CD4-positive, alpha-beta T cell treated with Interleukin-6 for 4 hours (primary cell): ENCODE results near the gene DYNLT1.
"Not testable (repeated sequence)": the region's sequence is repeated elsewhere in the genome, so short reads cannot be mapped to it uniquely, and the experiment has no call there.

ENCODE experiments used
- DNase-seq: peaks from one replicate; pipeline ENCODE4 v3.0.0-alpha.2; 2020; ENCODE audit warnings: mixed read lengths

The DYNLT1 gene

DNA sequence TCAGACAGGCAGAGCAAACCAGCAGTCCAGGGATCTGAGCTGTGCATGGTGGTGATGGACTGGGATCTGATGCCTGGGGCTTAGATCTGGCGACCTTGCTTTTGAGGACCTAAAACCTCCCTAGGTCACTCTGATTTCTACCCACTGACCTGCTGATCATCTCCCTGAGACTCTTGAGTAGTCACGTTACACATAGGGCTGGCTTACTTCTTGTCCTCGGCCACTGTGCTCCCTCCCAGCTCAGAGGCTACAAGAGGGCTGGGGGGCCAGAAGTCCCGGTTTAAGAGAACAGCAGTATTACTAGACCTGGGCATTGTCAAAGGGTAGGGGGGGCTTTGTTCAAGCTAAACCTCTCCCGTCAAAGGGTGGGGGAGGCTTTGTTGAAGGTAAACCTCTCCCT is 5.5 kb downstream of the DYNLT1 start:
- DNase-seq: no peak

DNA sequence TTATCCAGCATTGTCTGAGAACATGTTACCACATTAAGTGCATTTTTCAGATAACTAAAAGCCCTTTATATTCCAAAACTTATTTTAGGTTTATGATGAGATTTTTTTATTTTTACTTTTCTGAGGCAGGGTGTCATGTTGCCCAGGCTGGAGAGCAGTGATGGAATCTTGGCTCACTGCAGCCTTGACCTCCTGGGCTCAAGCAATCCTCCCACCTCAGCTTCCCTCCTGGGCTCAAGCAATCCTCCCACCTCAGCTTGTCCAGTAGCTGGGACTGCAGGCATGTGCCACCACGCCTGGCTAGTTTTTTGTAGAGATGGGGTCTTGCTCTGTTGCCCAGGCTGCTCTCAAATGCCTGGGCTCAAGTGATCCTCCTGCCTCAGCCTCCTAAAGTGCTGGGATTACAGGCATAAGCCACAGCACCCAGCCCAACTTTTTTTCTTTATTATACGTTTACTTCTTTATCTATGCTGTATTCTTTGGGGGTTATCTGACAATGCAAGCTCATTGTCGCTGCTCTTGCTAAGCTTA is 6.2 kb downstream of the DYNLT1 start:
- DNase-seq: no peak

DNA sequence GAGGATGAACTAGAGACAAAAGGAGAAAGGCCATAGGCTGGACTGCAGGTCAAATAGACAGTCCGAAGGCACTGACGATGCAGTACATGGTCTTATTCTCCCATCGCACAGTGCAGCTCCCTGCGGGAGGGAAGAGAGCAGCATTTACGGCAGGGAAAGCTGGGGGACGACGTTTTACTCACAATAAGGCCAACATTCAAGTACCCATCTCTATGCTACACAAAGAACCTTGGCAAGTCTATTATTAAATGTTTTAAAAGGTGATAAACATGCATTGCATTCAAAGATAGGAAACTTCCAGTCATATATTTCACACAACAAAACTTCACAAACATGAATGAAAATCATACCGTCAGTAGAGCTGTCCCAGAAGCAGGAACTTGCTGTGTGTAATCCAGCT is 7.8 kb downstream of the DYNLT1 start:
- no peak for DNase-seq

DNA sequence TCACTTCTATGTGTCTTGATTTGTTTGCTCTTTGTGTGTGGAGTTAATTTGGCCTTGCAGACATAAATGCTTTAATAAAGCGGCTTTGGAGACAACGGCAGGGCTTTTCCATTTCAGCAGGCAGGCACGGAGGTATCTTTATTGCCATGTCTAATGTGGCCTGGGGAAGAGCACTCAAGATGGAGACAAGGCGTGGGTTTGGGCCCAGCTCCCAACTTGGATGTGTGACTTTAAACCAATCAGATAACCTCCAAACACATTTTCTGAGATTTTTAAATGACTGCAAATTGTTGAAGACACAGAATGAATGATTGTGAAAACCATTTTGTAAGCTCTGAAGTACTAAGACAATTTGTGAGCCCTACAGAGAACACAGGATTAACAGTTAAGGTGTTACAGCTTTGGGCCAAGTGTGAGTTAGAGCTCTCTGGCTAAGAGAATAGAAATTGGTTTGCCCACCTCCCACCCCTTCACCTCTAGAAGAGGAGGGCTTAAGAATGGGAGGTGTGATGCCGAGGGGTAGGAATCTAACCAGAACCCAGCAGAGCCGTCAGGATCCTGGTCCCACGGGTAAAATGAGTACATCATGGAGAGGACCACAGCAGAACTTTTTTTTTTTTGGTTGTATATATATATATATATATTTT is 9.0 kb downstream of the DYNLT1 start:
- no peak for DNase-seq

DNA sequence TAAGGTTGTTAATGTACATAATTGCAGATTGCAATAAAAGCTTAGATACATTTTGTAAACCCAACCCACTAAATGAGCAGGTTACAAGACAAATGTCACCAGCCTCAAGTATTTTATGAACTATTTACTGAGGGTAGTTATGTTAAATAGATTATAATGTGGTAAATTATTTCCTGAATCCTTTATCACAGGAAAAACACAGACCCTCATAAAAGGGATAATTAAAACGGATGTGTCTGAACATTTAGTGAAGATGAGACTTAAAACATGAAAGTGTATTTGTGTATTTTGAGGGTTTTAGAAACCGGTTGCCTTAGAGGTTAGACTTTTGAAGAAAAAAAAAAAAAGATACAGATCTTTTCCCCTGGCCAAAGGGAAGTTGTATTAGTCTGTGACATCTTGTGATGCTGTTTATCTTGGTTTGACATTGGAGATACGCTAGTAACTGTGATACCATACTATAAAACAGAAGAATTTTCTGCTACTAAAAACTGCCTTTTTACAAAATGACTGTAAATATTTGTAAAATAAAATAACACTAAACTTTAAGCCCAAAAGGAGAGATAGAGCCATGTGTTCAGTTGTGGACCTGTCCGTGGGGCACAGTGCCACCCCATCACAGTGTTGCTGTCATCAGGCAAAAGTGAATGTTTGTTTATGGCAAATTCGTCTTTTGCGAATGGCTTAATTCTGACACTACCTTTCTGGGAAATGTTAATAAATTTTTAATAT is 9.7 kb downstream of the DYNLT1 start:
- no peak for DNase-seq

DNA sequence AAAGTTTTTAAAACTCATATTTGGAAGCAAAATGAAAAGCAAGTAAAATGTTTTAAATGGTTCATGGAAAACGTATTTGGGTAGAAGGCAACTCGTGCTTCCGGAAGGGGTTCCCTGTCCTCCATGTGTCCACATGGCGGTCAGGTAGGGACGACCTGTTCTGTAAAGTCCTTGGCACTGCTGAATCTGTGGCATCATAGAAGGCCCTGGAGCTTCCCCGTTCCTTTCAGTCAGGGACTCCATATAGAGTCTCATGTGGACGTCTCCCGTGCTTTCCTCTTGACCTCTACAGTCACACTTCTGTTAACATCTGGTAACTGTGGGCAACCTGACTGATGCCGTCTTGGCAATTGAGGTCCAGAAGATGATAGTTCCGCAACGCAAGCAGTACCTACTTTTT is 11.4 kb downstream of the DYNLT1 start:
- DNase-seq: no peak

DNA sequence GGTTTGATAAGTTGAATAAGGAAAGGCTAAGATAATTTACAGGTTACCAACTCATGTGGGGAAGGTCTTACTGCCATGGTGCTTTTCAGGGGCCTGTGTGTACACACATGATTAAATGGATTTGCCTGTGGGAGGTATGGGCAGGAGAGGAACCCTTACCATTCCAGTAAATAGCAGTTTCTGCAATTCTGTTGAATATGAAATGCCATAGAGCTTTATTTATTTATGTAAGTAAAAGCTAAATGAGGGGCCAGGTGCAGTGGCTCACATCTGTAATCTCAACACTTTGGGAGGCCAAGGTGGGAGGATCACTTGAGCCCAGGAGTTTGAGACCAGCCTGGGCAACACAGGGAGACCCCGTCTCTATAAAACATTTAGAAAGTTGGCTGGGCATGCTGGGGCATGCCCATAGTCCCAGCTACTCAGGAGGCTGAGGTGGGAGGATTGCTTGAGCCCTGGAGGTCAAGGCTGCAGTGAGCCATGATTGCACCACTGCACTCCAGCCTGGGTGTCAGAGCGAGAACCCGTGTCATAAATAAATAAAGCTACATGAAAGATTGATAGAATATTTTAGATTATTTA is 11.9 kb downstream of the DYNLT1 start:
- DNase-seq: not testable (repeated sequence)

DNA sequence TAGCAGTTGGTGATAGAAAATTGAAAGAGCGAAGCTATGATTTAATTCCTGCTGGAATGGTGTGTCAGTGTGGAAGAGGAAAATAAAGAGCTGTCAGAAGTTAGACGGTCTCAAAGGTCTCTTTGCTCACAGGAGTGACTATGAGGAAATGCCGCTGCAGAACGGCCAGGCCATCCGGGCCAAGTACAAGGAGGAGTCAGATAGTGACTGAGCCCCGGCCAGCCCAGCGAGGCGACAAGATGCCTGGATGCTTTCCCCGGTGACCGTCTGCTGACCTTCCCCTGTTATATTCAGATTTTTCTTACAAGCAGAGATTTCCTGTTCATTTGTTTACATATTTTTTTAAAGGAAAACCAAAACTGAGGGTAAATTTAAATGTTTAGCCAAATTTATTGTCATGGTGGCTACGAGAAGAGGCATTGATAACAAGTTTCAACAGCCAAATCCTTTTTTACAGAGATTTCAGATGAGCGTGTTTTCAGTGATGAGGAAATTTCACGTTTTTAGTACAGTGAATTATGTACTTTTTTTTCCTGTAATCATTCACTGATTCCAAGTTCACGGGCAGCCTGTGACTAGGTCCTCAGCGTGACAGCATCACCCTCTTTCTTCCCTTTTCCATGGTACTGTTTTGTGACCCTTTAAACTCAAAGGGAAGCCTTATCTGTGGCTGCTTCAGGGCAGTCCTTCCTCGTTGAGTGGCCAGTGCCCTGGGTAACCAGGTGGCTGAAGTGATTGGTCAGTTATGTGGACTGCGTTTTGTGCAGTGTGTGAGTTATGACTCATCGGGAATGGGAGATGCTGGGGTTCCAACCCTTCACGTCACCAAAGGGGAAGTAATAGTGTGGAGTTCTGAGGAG is 12.6 kb downstream of the DYNLT1 start:
- DNase-seq: no peak

DNA sequence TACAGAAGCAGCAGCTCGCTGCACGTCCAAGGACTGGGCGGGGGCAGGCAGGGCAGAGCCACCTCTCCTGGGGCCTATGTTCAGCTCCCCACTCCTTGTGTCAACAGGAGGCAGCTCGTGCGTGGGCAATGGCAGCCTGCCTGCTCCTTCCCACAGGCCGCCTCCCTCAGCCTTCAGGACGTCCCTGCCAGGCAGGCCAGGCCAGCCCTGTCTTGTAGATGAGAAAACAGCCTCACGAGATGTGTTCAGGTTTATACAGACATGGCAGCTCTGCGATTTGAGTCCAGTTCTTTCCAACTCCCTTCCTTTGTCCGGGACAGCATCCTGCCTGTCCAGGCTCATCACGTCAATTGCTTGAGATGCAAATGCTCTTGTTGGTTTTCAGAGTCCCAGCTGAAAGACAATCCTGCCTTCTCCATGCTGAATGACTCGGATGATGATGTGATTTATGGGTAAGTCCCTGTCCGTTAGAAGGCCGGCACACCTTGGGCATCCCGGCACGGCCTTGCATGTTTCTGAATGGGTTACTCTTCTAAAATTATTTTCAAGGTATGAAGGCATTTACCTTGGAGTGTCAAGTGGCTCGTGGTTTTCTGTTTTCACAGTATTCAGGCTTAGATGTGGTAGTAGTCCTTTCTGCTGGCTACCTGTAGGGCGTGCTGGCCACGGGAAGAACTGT is 13.5 kb downstream of the DYNLT1 start:
- no peak for DNase-seq

DNA sequence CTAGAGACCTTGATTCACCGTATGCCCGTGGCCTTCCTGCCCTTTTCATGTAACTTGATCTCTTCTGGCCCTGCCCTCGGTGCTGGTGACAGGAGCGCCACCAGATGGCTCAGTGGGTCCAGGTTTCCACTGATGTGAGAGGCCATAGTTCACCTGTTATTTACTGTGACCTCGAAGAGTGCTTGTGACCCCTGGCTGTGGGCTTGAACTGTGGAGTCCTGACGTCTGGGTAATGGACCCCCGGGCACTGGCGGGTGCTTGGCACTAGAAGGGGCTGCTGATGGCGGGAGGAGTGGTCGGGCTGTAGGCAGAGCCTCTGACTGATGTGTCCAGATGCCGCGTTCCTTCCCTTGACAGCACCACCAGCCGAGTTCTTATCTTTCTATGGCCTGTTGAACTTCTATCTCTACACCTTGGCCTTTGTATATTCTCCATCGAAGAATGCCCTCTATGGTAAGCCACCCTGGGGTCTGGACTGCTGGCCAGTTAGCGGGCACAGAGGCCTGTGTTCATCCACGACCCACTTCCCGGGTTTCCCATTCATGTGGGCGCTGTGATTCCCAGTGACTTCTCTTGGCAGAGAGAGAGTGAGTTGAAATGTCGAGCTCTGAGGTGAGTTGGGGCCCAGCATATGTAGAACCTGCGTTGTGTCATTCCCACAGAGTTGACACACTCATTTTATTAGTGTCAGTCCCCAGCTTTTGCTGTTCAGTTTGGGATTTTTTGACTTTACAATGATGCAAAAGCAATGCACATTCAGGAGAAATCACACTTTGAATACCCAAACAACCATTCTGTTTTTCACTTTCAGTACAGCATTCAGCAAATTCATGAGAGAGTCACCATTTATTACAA is 14.9 kb downstream of the DYNLT1 start:
- peak; percentile 59 for DNase-seq

DNA sequence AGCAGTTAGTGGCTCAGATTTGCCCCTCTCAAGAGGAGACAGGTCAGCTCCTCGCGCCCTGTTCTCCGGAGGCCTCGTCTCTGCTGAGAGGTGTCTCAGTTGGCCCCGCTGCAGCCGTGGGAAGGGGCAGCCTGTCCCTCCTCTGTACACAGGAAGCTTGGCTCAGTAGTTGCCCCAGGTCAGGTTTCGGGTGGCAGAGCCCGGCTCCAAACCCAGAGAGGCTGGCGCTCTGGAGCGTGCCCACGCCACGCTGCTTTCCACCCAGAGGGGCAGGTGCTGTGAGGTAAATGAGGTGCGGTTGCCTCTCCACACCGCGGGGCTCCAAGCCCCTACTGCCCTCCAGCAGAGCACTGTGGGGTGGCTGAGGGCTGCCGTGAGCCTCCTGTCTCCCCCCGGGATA is 16.0 kb downstream of the DYNLT1 start:
- DNase-seq: no peak

DNA sequence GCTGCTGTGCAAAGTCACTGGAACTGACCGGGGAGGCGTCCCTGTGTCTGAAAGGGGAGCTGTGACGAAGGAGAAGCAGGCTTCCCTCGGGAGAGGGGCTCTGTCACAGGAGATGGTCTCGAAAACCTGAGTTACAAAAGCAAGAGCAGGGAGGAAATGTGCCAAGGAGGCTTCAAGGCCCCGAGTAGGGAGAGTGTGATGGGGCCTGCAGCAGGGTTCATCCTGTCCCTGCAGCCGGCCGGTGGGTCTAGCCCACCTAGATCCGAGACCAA is 16.7 kb downstream of the DYNLT1 start:
- no peak for DNase-seq

DNA sequence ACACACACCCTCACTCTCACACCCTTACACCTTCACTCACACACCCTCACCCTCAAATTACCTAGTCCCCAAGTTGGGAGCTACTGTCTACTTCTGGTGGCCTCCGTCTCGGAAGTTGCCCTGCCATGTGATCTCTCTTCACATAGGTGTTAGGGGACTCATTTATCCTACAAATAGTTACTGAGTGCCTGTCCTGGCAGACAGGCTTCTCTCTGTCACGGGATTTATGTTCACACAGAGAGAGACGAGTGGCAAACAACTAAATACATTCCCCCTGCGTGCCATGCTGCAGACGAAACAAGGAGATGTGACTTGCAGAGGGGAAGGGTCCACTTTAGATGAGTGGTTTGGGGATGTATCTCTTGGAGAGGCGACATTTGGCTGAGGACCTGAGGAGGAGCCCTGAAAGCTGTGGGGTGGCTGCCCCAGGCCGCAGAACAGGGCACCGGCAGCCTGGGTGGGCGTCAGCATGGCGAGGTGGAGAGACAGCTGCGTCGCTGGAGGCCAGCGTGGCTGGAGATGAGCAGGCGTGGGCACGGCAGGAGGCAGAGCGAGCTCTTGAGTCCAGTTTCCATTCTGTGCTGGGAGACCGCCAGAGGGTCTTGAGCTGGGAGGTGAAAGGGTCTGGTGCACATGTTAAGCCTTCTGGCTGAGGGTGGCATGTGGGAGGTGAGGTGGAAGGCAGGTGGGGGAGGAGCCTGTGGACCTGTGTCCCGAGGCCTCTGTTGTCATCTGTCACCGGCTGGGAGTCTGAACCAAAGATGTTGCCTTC is 17.2 kb downstream of the DYNLT1 start:
- DNase-seq: no peak

DNA sequence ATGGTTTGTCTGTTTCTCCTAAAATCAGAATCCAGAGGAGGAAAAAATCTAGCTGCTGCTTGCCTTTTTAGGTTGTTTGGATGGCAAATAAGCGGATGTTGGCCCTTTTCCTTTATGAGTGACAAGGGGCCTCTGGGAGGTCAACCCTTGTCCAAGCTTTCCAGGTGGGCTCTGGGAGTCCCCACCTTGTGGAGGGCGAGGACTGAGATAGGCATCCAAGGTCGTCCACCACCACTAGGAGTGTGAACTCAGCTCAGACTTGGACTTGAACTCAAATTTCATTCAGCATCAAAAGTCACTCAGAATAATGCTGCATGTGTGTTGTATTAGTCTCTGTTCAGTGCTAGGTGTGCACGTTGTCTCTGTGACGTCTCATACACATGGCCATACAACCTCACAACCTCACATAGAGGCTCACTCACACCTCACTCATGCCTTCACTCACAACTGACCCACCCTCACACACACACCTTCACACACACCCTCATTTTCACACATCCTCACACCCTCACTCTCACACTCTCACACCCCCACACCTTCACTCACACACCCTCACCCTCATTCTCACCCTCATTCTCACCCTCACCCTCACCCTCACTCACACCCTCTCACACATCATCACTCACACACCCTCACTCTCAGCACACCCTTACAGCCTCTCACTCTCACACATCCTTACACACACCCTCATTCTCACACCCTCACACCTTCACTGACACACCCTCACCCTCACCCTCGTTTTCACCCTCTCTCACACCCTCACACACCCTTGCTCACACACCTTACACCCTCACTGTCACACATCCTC is 18.0 kb downstream of the DYNLT1 start:
- no peak for DNase-seq

DNA sequence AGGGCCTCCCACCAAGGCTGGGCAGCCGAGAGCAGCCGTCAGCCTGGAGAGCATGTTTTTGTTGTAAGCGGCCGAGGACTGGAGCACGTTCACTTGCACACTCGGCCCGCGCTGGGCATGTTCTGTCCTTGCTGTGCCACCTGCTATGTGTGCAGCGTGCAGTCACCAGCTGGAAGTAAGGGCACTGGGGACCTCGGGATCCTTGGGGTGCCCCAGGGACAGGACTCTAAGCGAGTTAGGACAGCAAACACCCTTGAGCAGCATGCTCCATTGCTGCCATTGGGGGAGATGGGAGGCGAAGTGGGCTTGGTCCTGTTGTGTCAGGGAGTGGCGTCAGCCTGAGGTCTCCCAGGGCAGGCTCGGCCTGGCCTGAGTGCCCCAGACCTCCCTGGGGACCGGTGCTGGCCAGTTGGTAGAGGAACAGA is 18.6 kb downstream of the DYNLT1 start:
- no peak for DNase-seq

DNA sequence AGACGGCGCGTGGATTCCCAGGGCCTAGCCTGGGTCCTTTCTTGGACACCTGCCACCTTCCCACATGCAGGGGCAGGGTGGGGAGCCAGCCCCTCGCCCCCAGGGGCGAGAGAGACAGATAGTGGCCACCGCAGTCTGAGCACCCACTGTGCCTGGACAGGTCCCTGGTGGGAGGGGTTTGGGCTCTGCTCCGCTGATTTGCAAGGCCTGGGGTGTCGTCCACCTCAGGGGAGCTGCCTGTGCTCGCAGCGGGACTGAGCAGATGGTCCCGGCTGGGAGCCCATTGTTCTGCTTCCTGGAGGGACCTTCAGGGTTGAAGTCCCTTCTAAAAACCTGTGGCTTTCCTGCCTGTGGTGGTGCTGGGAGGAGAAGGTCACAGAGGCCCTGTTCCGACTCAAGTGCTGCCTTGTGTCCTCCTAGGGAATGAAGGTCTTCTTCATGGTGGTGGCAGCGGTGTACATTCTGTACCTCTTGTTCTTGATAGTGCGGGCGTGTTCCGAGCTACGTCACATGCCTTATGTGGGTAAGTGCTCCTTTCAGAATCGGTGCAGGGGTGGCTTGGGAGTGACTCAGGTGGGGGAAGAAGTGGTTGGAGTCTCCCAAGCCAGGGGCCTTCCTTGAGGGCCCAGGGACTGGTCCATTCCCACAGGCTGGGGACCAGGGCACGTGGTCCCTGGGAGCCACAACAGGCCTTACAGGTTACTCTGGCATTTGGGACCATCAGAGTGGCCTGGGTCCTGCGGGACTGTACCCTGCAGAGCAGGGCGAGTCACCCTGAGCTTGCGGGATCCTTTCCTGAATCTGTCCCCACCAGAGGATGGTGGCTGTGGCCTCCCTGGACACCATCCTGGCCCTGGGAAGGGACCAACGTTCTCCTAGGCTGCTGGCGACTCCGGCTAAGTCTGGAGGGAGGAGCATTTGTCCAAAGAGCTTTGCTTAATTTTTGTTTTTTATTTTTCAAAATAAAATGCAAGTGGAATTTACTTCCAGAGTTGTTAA is 19.6 kb downstream of the DYNLT1 start:
- no peak for DNase-seq

DNA sequence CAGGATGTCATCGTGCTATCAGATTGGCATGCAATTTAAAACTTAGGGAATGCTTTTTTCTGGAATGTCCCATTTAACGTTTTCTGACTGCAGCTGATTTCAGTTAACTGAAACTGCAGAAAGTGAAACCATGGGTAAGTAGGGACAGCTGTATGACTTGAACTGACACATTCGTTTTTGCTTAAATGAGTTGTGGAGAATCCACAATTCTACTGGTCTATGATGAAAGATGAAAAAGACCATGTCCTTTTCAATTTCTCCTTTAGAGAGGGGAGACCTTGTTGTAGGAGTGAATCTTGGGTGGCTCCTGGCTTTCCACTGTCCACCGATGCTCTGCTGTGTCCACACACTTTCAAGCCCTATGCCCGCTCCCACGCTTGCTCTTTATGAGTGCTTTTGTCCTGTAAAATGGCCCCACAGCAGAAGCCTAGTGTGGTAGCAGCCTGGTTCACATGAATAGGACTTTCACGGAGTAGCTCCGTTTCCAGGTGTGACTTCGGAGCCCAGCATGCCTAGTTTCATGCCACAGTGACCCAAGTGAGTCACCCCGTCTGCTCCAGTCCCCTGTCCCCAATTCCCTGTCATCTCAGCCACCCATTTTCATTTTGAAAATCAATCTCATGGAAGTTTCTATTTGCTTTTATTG is 21.9 kb downstream of the DYNLT1 start:
- DNase-seq: no peak
